Umbilical cord (tissue), 2 donors: ENCODE results near the gene WNT7B. TPM values are rescaled to one million over a fixed set of nuclear protein-coding genes. Genes with fewer than 3 reads are reported as not detected.

Experiments used
- DNase-seq: peaks from one replicate; pipeline ENCODE4 v3.0.0-alpha.2; 2015; ENCODE audit warnings: low spot score
- total RNA-seq: library from RNA; depleted of rRNA; stranded (reverse); fragments of >200 nt; gene quantifications from one replicate; pipeline ENCODE4 v1.2.3, GENCODE V29; 2014; ENCODE audit warnings: low replicate concordance; ENCODE audit not compliant: insufficient read depth

WNT7B gene
- total RNA-seq, 1 donor from 2014 or later = 7.2 TPM

DNA sequence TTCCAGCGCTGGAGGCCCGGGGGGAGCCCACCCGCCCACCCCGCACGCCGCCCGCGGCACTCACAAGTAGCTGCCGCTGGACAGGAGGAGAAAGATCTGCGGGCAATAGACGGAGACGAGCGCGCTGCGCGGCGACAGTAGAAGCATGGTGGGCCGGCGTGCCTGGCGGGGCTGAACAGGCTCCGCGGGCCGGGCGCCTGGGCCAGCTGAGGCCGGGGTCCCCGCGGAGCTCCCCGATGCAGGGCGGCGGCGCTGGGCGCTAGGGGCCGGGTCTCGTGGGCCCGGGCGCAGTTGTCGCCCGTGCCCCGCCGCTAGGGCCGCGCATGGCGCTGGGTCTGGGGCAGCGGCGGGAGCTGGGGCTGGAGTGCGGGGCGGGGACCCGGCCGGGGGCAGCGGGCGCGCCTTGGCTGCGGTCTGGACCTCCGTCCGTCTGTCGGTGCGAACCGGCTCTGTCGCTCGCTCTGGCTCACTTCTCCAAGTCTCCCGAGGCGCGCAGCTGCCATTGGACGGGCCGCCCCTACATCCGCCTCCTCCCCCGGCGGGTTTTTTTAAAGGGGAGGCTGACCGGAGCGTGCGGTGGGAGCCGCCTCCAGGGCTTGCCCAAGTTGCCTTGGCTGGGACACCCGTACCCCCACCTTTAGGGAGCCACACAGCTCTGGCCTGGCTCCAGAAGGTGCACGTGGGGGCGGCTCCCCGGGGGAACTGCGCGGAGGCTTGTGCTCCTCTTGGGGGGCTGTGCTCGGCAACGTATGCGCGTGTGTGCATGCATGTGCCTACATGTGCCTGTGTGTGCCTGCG, 4.7 kb downstream of the WNT7B start:
- DNase-seq = no peak

DNA sequence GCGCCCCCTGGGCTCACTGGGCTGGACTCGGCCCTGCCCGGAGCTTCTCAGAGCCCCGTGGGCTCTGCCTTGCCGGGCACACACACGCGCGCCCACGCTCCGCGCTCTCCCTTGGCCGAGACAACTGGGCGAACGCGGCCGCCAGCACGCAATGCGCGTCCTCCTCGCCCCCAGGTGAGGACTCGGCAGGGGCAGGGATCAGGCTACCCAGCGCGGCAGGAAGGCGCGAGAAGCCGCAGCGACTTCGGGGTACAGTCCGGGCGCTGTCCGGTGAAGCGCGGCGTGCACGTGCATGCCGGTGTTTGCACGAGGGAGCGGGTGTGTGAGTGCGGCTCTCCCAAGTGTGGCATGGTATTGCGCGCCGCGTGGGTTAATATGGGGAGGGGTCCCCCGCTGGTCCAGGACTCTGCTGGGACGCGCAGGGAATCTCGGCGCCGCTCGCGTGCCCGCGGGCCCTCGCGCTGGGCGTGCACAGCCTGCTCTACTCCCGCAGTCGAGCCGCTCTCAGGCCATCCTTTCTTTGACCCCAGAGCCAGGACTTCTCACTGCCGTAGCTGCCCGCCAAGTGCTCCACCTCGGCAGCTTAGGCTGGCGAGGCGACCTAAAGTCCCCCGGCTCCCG, 5.4 kb downstream of the WNT7B start:
- no peak for DNase-seq

DNA sequence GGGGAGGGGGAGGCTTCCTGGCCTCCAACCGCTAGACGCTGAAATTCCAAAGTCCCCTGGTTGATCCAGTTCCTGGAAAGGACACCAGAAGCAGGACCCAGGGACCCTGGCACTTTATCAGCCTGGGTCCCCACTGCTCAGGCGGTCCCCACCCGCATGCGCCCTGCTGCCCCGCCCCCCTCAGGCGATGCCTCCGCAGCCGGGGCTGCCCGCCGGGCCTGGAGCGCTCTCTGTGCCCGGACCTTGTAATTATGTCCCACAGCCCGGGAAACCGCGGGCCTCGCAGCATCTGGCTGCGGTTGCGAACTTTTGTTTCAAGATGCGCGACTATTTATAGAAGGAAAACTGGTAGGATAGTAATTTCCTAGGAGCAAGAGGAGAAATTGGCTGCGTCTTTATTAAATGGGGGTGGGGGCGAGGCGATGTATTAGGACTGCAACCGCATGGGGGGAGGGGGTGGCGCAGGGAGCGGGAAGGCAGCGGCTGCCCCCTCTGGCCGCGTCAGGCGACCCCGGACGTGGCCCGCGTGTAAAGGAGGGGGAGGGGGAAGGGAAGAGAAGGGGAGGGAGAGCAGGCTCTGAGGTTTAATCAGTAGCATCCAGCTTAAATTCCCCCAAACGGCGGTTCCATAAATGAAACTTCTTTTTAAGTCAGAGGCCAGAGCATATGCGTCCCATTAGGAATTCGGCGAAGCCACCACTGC, 6.1 kb downstream of the WNT7B start:
- no peak for DNase-seq

DNA sequence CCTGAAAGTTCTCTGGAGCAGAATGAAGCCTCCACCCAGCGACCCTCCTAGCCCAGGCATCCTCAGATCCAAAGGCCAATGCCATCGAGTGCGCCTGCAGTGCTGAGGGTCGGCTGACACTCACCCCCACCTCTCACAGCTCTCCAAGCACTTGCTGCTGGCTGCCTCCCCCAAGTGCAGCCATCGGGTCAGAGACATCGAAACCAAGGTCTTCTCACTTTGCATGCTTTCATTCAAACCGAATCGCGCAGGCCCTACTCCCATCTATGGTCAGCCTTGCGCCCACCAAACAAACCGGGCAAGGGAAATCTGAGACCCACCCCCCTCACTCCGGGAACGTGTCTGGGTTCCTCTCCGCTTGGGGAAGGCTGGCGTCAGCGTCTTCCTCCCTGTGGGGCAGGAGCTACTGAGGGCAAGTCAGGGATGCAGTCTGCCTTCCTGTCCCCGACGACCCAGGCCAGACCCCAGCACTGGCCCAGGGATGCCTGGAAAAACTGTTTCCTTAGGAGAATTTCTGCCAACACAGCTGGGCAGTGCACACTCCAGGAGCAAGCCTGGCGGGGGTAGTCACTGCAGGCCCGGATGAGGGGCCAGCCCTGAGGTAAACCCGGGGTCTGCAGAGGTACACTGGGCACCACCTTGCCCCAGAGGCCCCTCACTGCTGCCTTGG, 7.0 kb downstream of the WNT7B start:
- DNase-seq = no peak

DNA sequence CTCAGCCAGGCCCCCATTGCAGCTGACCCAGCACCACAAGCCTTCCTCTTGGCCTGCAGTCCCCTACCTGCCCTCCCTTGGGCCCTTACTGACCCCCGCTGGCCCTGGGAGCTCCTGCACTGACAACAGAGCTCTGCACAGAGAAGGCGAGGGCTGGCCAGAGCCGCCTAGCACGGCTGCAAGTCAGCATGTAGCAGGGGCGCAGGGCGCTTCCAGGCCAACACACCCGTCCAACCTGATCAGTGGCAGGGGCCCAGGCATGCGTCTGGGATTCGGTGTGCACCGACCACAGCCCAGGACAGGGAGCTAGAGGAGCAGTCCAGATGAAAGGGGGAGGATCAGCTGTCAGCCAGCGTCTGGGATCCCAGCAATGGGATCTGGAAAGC, 7.6 kb downstream of the WNT7B start:
- DNase-seq = no peak

DNA sequence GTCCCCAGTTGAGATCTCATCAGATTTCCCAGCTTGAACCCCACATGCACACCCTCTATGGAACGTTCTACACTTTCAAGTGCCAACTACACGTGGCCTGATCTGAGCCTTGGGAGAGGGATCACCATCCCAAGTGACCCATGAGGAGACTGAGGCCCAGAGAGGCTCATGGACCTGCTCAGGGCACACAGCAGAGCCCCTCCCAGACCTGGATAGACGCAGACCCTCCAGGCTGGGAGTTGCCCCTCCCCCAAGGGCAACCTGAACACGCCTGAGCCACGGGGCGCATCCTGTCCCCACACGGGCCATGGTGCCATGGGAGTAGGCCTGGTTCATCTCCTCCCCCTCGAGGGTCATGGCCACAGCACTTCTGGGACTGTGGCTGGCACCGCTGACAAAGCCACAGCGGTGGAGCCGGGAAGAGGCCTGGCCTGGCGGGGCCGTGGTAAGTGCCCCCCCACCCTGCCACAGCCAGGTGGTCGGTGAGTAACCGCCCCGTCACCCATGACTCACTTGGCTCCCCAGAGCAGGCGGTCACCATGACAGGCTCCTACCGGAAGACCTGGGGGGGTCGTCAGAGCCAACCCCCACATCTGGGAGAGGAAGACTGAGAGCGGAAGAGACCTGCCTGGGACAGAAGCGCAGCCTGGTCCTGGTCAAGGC, 8.1 kb downstream of the WNT7B start:
- no peak for DNase-seq

DNA sequence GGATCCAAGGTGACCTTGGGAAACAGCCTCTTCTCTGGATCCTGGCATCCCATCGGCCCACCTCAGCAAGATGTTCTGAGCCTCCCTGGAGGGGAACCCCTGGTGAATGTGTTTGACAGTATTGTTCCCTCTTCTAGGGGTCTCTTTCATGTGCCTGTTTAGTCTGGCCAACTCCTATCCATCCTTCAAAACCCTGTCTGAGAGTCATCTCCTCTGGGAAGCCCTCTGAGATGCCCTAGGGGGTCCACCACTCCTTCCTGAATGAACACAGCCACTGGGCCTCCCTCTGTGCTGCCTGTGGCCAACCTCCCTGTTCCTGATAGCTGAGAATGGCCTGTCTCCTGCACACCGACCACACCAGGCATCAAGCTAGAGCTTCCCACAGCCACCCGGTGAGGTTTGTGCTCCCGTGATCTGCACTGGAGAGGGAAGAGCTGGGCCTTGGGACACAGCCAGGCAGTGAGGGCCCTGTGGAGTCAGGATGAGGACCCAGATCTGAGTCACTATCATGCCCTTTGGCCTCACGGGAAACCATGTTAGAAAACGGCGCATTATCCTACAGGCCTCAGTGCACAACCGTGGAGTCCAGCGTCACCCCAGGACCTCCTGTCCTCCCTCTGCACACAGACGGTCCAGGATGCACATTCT, 8.8 kb downstream of the WNT7B start:
- no peak for DNase-seq

DNA sequence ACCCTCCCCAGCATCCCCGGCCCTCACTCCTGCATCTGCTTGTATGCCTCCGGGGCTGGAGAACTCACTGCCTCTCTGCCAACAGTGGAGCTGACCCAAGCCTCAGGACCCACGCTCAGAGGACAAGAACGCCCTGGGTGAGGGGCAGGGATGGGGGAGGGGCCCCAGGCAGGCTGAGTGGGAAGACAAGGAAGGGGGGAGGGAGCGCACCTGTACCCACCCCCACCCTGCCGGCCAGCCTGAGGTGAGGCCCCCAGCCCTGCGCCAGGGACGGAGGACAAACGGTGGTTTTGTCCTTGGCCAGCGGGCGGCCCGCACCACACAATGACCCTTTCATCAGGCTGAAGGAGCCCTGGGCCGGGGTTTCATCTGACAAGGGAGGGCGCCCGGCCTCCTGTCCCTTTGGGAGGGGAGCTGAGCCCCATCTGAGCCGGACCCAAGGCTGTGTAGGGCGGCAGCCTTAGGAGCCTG, 10.0 kb downstream of the WNT7B start:
- no peak for DNase-seq

DNA sequence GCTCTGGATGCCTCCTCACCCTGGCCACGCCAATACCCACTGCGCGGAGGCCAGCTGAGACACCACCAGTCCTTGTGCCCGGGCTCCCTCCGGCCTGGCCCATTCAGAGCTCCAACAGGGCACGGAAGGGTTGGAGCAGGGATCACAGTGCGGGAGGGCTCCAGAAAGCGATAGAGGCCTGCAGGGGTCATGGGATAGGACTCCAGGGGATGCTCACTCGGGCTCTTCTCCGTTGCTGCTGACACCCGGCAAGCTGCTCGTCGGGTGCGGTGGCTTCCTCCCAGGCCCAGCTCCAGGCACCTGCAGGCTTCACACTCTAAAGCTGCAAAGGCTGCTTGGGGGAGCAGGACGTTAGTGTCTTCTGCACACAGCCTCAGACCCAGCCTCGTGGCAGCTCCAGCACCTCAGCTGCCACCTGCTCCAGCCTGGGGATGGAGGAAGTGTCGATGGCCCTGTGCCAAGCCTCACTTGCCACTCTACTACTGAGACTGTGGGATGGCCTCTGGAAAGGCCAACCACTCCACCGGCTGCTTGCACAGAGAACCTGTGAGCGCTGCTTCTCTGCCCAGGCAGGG, 10.6 kb downstream of the WNT7B start:
- DNase-seq = no peak

DNA sequence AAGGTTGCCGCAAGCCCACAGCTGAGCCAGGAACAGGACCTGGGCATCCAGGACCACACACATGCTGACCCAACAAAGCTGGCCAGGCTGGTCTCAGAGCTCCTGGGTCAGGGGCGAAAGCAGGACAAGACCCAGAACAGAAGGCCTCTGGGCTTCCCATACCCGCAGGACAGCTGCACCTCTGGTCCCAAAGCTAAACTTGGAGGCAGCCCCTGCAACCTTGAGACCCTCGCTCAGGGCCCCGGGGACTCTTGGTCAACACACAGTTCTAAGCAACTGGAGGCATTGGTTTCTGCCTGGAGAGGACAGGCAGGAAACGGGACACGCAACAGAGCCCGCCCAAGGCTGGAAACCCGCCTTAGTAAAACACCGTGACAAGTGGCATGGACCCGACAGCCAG, 11.4 kb downstream of the WNT7B start:
- no peak for DNase-seq

DNA sequence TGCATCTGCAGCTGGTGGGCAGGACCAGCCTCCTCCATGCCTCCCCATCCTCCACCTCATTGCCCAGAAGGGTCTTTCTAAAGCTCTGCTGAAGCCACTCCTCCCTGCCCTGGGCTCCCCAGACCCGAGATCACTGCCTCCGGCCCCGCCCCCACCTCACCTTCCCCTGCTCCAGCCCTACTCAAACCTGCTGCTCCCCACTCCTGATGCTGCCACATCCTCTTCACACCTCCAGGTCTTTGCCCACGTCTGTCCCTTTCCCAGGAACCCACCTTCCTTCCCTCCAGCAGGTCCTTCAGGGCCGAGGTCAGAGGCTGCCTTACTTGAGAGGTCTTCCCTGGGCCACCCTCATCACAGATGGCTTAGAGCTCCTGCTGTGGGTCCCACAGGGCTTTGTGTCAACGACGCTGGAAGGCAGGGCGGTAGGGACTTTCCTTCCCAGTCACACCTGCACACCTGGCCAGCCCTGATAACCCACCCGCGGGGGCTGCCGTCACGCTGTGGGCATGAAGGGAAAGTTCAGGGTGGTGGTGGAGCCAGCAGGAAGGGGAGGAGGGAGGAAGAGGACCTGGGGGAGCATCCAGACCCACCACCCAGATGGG, 11.9 kb downstream of the WNT7B start:
- no peak for DNase-seq

DNA sequence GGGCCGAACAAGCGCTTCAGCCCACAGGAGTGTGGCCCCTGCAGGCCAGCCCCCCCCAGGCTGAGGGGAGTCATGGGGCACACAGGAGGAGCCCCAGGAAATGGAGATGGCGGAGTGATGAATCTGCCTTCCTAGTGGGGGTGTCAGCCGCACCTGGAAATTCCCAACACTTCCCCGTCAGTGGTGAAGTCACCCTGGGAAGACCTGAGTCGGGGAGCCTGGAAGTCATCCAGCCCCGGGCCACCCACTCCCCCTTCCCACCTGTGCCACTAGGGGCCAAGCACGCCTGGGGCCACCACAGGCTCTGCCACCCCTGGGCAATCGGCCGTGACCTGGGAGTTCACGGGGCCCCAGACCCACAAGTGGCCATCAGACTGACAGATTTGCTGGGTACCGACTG, 12.6 kb downstream of the WNT7B start:
- no peak for DNase-seq

DNA sequence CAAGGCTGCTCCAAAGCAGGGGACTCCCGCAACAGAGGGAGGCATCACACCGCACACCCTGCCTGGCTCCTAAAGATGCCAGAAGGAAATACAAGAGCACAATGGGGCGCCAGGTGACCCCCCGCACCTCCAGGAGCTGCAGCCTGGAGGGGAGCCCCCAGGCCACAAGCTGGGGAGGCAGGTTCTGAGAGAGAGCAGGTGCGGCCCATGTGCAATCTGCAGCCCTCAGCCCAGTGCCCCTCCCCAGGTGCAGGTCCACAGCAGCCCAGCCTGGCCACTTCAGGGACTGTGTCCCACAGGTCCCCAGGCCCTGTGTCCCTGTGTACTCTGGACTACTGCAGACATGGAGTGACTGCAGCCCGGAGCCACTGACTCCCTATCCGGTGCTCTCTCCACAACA, 13.1 kb downstream of the WNT7B start:
- DNase-seq = no peak

DNA sequence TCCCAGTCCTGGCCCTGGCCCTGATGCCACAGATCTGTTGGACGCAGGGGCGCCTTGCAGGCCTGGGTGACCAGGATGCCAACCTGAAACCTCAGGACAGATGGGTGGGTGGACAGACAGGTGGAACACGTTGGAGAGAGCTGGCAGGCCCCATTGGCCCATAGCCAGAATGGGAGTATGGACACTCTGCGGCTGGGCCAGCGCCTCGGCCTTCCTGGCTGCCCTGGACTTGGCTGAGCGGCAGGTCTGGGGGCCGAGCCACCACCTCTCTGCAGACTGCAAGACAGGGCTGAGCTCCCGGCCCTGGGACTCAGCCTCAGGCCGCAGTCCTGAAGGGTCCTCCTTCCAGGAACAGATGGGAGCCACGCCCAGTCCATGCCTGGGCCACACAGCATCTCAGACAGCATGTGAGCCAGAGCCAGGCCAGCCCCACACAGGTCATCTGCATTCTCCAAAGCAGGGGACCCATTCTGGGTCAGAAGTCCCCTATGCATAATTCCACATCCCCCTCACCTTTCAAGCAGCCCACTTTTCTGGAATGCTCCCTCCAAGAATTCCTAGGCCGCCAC, 14.1 kb downstream of the WNT7B start:
- DNase-seq = no peak

DNA sequence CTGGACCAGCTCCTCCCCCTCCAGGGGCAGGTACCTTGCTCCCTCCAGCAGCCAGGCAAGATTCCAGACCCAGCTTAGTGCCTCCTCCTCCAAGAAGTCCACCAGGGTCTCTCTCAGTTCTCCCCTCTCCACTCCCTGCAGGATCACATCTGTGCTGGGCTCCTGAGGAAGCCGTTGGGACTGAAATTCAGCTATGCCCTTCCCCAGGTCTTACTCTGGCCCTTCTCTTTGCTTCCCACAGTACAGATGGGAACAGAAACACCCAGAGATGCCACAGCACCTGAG, 14.6 kb downstream of the WNT7B start:
- DNase-seq = no peak

DNA sequence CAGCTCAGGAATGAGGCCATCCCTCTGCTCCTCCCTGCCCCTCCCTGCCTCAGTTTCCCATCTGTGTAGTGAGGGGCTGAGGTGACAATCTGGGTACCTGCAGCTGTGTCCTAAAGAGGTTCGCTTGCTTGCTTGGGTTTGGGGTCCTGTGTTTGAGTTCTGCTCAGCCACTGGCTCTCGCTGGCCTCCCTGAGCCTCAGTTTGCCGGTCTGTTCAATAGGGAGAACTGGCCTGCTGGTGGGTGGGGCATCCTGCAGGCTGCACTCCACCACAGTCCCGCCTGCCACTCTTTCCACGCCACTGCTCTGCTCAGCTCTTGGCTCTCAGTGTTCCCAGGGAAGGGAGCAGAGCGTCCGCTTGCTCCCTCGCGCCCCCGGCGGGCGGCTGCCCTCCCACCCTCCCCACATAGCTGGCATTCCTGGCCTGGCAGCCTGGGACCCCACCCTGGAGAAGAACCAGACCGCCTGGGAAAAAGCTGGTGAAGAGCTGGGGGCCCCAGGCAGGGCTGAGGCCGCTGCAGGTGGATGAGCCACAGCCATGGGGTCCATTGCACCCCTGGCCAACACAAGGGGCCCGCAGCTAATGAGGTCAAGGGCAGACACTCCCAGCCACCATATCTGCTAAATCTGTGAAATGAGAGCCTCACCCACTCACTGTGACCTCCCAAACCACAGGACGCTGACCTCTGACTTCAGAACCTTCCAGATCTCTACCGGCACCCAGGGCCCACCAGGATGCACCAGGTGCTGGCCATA, 15.1 kb downstream of the WNT7B start:
- DNase-seq = no peak

DNA sequence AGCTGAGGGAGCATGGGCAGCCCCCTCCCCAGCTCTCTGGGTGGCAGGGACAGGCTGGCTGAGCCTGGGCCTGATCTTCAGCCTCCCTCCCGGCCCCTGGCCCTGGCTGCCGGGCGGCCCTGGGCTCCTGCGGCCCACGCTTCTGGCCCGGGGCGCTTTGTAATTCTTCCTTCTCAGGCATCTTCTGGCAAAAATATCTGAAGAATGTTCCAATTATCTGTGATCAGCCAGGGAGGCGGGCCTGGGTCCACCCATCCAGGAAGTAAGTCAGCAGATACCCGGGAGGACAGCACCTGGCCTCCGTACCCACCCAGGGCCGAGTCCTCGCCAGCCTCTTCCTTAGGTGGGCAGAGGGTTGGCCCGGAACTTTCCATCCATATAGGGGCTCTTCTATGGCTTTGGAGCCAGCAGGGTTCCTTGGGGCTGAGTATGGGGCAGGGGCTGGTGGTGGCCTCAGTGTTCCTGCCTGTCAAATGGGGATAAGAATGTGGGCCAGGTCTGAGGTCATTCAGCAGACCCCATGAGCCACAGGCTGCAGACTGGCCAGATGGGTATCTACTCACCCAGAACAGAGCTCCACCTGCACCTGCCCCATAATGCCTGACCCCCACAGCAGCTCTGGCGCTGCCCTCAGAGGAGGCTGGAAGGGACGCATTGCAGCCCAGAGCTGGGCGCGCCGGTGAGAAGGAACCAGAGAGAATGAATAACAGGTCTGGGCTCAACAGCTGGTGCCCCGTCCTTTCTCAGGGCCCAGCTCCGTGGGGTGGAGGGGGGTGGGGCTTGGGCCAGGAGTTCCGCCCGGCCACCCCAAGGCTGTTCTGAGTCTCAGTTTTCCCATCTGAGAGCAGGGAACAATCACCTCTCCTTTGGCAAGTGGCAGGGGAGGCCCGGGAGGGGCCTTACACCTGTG, 16.2 kb downstream of the WNT7B start:
- DNase-seq = no peak

DNA sequence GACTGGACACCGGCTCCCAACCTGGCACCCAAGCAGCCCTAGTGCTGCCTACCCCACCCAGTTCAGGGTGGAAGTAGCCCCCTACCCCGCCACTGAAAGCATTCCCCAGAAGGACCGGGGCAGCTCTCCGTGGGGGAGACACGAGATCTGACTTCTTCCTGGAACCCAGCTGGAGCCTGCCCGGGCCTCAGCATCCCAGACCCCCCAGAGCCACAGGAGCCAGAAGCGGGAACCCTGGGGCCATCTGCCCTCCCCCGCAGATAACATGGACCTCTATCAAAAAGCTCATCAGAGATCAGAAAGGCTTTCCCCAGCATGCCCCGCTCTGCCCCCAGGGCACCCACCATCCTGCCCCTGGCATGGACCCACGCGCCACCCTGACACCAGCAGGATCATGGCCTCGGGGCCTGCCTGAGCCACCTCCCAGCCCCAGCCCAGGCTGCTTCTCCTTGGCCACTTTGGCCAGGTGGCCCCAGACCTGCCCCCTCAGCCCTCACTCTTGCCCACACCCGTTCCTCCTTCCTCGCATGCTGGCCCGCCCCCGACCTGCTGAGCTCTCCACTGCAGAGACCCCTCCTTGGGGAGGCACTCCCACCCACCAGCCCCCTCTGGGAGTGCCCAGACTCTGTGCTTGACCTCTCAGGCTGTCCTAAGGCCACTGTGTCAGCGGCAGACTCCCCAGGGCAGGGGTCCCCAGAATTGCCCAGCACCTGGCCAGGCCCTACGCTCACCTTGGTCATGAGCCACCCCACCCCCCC, 17.1 kb downstream of the WNT7B start:
- no peak for DNase-seq
